GM12874 (cell line): ENCODE results near the gene ACOX1.

ENCODE experiments used
- TF ChIP-seq, protein P1 (sequence below): IDR thresholded peaks from 2 replicates; pipeline ENCODE4 v1.5.1; 2011; ENCODE audit warnings: low read depth, mild to moderate bottlenecking, control low read depth, low read length, moderate library complexity; ENCODE audit not compliant: insufficient read depth

The ACOX1 gene

GRCh38 chr17:75978938-75979704 is at the start of gene ACOX1, which contains the start of gene TEN1:
Gene ACOX1, minus strand, starts transcription at chr17:75979166. Its CDS starts 93 bp downstream, at chr17:75979073.
Gene TEN1, plus strand, starts transcription at chr17:75979240. Its CDS starts 6,953 bp downstream, at chr17:75986193.
- TF ChIP-seq, protein P1, sequence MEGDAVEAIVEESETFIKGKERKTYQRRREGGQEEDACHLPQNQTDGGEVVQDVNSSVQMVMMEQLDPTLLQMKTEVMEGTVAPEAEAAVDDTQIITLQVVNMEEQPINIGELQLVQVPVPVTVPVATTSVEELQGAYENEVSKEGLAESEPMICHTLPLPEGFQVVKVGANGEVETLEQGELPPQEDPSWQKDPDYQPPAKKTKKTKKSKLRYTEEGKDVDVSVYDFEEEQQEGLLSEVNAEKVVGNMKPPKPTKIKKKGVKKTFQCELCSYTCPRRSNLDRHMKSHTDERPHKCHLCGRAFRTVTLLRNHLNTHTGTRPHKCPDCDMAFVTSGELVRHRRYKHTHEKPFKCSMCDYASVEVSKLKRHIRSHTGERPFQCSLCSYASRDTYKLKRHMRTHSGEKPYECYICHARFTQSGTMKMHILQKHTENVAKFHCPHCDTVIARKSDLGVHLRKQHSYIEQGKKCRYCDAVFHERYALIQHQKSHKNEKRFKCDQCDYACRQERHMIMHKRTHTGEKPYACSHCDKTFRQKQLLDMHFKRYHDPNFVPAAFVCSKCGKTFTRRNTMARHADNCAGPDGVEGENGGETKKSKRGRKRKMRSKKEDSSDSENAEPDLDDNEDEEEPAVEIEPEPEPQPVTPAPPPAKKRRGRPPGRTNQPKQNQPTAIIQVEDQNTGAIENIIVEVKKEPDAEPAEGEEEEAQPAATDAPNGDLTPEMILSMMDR: peak; percentile 14; the same call in 1 of the 2 replicates

GRCh38 chr17:76027159-76027839 is 48.3 kb upstream of the ACOX1 start, which contains the start of gene EVPL:
Gene EVPL, minus strand, starts transcription at chr17:76027306. Its CDS starts 108 bp downstream, at chr17:76027198.
- TF ChIP-seq, protein P1: no peak

GRCh38 chr17:76026714-76027158 is 47.8 kb upstream of the ACOX1 start:
- TF ChIP-seq, protein P1: no peak

DNA sequence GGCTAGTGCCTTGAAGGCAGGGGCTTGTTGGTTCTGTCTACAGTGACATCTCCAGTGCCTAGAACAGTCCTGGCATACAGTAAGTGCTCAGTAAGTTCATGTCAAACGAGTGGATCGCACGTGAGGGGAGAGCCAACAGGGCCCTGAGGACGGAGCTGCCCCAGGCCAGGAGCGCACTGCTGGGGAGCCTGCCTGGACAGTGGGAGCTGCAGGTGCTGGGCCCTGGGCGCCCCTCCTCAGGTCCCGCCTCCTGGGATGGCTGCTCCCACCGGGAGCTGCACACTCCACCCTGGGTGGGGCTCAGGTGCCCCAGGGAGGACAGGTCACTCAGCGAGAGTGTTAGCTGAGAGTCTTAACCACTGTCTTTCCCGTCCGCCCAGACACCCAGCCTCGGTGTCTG is 46.3 kb upstream of the ACOX1 start:
- TF ChIP-seq, protein P1: no peak

GRCh38 chr17:76024353-76024752 is 45.4 kb upstream of the ACOX1 start:
- TF ChIP-seq, protein P1: no peak

- TF ChIP-seq, protein P1: no peak
Observed at GRCh38 chr17:76023900-76024237, 44.9 kb upstream of the ACOX1 start.
